Measurements from ENCODE around the gene SH3RF3. TPM values are rescaled to one million over a fixed set of nuclear protein-coding genes. Genes with fewer than 3 reads are reported as not detected.

Gene SH3RF3
- total and polyA plus RNA-seq, 9 of the 15 experiments (the other 6 are each of a cell fraction or from before 2014, with no cell fraction given), result 0.02 TPM; not detected in 8

DNA sequence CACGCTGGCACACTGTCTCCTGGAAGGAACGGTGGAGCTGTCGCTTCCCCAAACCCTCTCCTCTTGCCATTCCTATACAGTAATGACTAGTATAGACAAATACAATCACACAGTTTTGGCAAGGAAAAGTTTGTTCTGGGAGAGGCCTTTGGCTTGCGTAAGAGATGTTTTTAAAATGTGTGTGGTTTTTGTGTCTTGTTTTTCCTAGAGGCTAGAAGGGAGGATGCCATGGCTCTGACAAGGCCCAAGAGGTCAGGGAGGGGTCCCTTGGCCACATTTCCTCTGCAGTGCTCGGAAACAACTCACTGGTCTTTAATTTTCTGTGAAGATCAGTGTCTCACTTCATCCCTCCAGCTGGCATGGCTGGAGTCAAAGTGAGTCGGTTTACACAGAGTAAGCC, 195.9 kb downstream of the SH3RF3 start (continued):
- TF ChIP-seq NFATC3 (IDR thresholded peaks at IDR 0.05) (no peak), CBFA2T2 (conservative IDR thresholded peaks at IDR 0.05) (no peak), ZNF282 (CRISPR knock-in tag; IDR thresholded peaks at IDR 0.05) (no peak), LEF1 (IDR thresholded peaks at IDR 0.05) (no peak), LCOR (CRISPR knock-in tag; IDR thresholded peaks at IDR 0.05) (no peak), ZFP36 (IDR thresholded peaks at IDR 0.05; ENCODE audit: low read depth, low read length, partially characterized antibody) (no peak), SMAD4 (CRISPR knock-in tag; conservative IDR thresholded peaks at IDR 0.05) (no peak), HCFC1 (IDR thresholded peaks at IDR 0.05; ENCODE audit: low read depth, low read length) (no peak), SMC3 (conservative IDR thresholded peaks at IDR 0.05; ENCODE audit: insufficient read depth, low read depth, low read length) (no peak), SPI1 (IDR thresholded peaks at IDR 0.05; ENCODE audit: borderline replicate concordance, low read depth, low read length) (no peak)
- TF ChIP-seq, protein P1, sequence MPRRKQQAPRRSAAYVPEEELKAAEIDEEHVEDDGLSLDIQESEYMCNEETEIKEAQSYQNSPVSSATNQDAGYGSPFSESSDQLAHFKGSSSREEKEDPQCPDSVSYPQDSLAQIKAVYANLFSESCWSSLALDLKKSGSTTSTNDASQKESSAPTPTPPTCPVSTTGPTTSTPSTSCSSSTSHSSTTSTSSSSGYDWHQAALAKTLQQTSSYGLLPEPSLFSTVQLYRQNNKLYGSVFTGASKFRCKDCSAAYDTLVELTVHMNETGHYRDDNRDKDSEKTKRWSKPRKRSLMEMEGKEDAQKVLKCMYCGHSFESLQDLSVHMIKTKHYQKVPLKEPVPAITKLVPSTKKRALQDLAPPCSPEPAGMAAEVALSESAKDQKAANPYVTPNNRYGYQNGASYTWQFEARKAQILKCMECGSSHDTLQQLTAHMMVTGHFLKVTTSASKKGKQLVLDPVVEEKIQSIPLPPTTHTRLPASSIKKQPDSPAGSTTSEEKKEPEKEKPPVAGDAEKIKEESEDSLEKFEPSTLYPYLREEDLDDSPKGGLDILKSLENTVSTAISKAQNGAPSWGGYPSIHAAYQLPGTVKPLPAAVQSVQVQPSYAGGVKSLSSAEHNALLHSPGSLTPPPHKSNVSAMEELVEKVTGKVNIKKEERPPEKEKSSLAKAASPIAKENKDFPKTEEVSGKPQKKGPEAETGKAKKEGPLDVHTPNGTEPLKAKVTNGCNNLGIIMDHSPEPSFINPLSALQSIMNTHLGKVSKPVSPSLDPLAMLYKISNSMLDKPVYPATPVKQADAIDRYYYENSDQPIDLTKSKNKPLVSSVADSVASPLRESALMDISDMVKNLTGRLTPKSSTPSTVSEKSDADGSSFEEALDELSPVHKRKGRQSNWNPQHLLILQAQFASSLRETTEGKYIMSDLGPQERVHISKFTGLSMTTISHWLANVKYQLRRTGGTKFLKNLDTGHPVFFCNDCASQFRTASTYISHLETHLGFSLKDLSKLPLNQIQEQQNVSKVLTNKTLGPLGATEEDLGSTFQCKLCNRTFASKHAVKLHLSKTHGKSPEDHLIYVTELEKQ (CRISPR knock-in tag; IDR thresholded peaks at IDR 0.05), result no peak
- TF ChIP-seq, protein P2, sequence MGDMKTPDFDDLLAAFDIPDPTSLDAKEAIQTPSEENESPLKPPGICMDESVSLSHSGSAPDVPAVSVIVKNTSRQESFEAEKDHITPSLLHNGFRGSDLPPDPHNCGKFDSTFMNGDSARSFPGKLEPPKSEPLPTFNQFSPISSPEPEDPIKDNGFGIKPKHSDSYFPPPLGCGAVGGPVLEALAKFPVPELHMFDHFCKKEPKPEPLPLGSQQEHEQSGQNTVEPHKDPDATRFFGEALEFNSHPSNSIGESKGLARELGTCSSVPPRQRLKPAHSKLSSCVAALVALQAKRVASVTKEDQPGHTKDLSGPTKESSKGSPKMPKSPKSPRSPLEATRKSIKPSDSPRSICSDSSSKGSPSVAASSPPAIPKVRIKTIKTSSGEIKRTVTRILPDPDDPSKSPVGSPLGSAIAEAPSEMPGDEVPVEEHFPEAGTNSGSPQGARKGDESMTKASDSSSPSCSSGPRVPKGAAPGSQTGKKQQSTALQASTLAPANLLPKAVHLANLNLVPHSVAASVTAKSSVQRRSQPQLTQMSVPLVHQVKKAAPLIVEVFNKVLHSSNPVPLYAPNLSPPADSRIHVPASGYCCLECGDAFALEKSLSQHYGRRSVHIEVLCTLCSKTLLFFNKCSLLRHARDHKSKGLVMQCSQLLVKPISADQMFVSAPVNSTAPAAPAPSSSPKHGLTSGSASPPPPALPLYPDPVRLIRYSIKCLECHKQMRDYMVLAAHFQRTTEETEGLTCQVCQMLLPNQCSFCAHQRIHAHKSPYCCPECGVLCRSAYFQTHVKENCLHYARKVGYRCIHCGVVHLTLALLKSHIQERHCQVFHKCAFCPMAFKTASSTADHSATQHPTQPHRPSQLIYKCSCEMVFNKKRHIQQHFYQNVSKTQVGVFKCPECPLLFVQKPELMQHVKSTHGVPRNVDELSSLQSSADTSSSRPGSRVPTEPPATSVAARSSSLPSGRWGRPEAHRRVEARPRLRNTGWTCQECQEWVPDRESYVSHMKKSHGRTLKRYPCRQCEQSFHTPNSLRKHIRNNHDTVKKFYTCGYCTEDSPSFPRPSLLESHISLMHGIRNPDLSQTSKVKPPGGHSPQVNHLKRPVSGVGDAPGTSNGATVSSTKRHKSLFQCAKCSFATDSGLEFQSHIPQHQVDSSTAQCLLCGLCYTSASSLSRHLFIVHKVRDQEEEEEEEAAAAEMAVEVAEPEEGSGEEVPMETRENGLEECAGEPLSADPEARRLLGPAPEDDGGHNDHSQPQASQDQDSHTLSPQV (IDR thresholded peaks at IDR 0.05), result no peak
